ENCODE measurements around the gene PFN3.

DNA sequence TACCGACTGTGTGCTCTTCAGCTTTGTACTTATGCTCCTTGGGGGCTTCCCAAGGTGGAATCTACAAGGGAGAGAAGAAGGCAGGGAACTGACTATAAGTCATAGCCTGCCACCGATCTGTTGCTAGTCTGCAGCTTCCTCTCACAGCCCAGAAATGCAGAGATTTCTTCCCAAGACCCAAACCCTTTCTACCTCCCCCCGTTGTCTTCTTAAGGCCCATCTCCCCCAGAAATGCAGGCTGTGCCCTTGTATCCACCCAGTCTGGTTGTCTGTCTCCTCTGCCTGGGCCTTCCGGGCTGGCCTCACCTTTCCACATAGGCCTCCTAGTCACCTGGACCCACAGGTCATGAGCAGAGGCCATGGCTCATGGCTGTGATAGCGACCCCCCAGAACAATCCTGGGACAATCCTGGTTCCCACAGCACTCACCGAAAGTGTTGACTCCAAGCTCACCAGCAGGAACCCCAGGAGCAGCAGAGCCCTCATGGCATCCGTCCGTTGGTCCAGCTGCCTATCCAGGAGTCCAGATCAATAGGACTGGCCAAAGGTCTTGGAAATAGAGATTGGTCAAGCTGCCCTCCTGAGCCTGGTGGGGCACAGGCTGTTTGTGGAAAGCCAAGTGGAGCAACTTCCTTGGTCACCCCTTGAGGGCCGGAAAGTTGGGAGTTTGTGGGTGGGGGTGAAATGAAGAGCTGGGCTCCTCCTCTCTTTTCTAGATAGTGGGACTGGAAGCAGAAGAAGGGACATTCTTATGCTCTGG lies 8.8 kb upstream of the PFN3 start, which contains the start of gene F12:
- TF ChIP-seq ZFP3 (CRISPR knock-in tag; IDR thresholded peaks at IDR 0.05) (no peak), OSR1 (CRISPR knock-in tag; IDR thresholded peaks at IDR 0.05) (no peak), GLIS3 (CRISPR knock-in tag; IDR thresholded peaks at IDR 0.05) (no peak), ZFP30 (CRISPR knock-in tag; IDR thresholded peaks at IDR 0.05) (no peak), ZNF8 (CRISPR knock-in tag; IDR thresholded peaks at IDR 0.05) (no peak), ZNF565 (CRISPR knock-in tag; conservative IDR thresholded peaks at IDR 0.05; ENCODE audit: low read depth) (no peak), ESRRG (CRISPR knock-in tag; IDR thresholded peaks at IDR 0.05) (no peak), CSDC2 (CRISPR knock-in tag; IDR thresholded peaks at IDR 0.05) (no peak), ARNTL (CRISPR knock-in tag; IDR thresholded peaks at IDR 0.05; ENCODE audit: borderline replicate concordance, low read depth) (no peak), TOX (CRISPR knock-in tag; IDR thresholded peaks at IDR 0.05; ENCODE audit: borderline replicate concordance) (no peak), BACH2 (CRISPR knock-in tag; IDR thresholded peaks at IDR 0.05; ENCODE audit: borderline replicate concordance) (no peak)
- TF ChIP-seq, protein P1, sequence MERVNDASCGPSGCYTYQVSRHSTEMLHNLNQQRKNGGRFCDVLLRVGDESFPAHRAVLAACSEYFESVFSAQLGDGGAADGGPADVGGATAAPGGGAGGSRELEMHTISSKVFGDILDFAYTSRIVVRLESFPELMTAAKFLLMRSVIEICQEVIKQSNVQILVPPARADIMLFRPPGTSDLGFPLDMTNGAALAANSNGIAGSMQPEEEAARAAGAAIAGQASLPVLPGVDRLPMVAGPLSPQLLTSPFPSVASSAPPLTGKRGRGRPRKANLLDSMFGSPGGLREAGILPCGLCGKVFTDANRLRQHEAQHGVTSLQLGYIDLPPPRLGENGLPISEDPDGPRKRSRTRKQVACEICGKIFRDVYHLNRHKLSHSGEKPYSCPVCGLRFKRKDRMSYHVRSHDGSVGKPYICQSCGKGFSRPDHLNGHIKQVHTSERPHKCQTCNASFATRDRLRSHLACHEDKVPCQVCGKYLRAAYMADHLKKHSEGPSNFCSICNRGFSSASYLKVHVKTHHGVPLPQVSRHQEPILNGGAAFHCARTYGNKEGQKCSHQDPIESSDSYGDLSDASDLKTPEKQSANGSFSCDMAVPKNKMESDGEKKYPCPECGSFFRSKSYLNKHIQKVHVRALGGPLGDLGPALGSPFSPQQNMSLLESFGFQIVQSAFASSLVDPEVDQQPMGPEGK (CRISPR knock-in tag; IDR thresholded peaks at IDR 0.05; ENCODE audit: borderline replicate concordance): no peak

Measured in SK-N-SH treated with all-trans-retinoic acid at 6 μM for 48 hours (cell line).